SK-N-SH treated with all-trans-retinoic acid at 6 μM for 48 hours (cell line): ENCODE results near the gene PRUNE2.

Source experiments
- ATAC-seq: fragments of 200-7000 bp; cut with Tn5 transposase; 3 replicates; pipeline ENCODE4 v1.9.1; 2020; ENCODE audit warnings: mild to moderate bottlenecking, moderate library complexity
- ARNTL ChIP-seq: fragments of 450-650 bp; formaldehyde crosslinking; IDR thresholded peaks from 2 replicates; pipeline ENCODE4 v1.5.0; 2020; ENCODE audit warnings: low read depth, mild to moderate bottlenecking, moderate library complexity, borderline replicate concordance
- BACH2 ChIP-seq: fragments of 250-450 bp; sonication (Bioruptor Pico); IDR thresholded peaks from 2 replicates; pipeline ENCODE4 v1.9.0; 2021; ENCODE audit warnings: mild to moderate bottlenecking, borderline replicate concordance
- CSDC2 ChIP-seq: fragments of 250-450 bp; sonication (Bioruptor Pico); IDR thresholded peaks from 2 replicates; pipeline ENCODE4 v1.5.0; 2020; ENCODE audit warnings: mild to moderate bottlenecking, moderate library complexity
- ESRRG ChIP-seq: fragments of 250-450 bp; sonication (Bioruptor Pico); IDR thresholded peaks from 2 replicates; pipeline ENCODE4 v1.6.1; 2021; ENCODE audit warnings: mild to moderate bottlenecking
- GLIS3 ChIP-seq: fragments of 250-450 bp; sonication (Bioruptor Pico); IDR thresholded peaks from 2 replicates; pipeline ENCODE4 v1.5.0; 2020; ENCODE audit warnings: mild to moderate bottlenecking, moderate library complexity
- PPARA ChIP-seq: fragments of 250-450 bp; sonication (Bioruptor Pico); IDR thresholded peaks from 2 replicates; pipeline ENCODE4 v1.5.0; 2020; ENCODE audit warnings: mild to moderate bottlenecking, borderline replicate concordance
- TCF4 ChIP-seq: fragments of 250-450 bp; sonication (Bioruptor Pico); IDR thresholded peaks from 2 replicates; pipeline ENCODE4 v1.8.0; 2021; ENCODE audit warnings: mild to moderate bottlenecking, moderate library complexity, borderline replicate concordance
- ZC3H10 ChIP-seq: fragments of 250-450 bp; sonication (Bioruptor Pico); IDR thresholded peaks from 2 replicates; pipeline ENCODE4 v1.5.1; 2021; ENCODE audit warnings: mild to moderate bottlenecking, moderate library complexity
- ZFP3 ChIP-seq: fragments of 250-450 bp; sonication (Bioruptor Pico); IDR thresholded peaks from 2 replicates; pipeline ENCODE4 v1.5.0; 2020; ENCODE audit warnings: mild to moderate bottlenecking, moderate library complexity
- ZFP30 ChIP-seq: fragments of 450-650 bp; formaldehyde crosslinking; IDR thresholded peaks from 2 replicates; pipeline ENCODE4 v1.5.0; 2022; ENCODE audit warnings: mild to moderate bottlenecking, moderate library complexity
- ZNF565 ChIP-seq: fragments of 450-650 bp; formaldehyde crosslinking; conservative IDR thresholded peaks from 2 replicates; pipeline ENCODE4 v1.5.0; 2020; ENCODE audit warnings: low read depth, mild to moderate bottlenecking, moderate library complexity
- ZNF8 ChIP-seq: fragments of 450-650 bp; formaldehyde crosslinking; IDR thresholded peaks from 2 replicates; pipeline ENCODE4 v1.5.0; 2020; ENCODE audit warnings: mild to moderate bottlenecking, moderate library complexity
- TF ChIP-seq, protein P1 (sequence below): fragments of 250-450 bp; sonication (Bioruptor Pico); IDR thresholded peaks from 2 replicates; pipeline ENCODE4 v1.5.1; 2020; ENCODE audit warnings: low read depth, mild to moderate bottlenecking, moderate library complexity
- TF ChIP-seq, protein P2 (sequence below): fragments of 250-450 bp; sonication (Bioruptor Pico); IDR thresholded peaks from 2 replicates; pipeline ENCODE4 v1.5.1; 2021; ENCODE audit warnings: mild to moderate bottlenecking, moderate library complexity
- TF ChIP-seq, protein P3 (sequence below): fragments of 250-450 bp; sonication (Bioruptor Pico); IDR thresholded peaks from 2 replicates; pipeline ENCODE4 v1.8.0; 2021; ENCODE audit warnings: low read depth, mild to moderate bottlenecking, moderate library complexity, borderline replicate concordance
- TF ChIP-seq, protein P4 (sequence below): fragments of 250-450 bp; sonication (Bioruptor Pico); IDR thresholded peaks from 2 replicates; pipeline ENCODE4 v1.5.0; 2020; ENCODE audit warnings: mild to moderate bottlenecking, moderate library complexity
- TF ChIP-seq, protein P5 (sequence below): fragments of 250-450 bp; sonication (Bioruptor Pico); IDR thresholded peaks from 2 replicates; pipeline ENCODE4 v1.8.0; 2020; ENCODE audit warnings: mild to moderate bottlenecking, moderate library complexity, borderline replicate concordance

Gene PRUNE2

DNA sequence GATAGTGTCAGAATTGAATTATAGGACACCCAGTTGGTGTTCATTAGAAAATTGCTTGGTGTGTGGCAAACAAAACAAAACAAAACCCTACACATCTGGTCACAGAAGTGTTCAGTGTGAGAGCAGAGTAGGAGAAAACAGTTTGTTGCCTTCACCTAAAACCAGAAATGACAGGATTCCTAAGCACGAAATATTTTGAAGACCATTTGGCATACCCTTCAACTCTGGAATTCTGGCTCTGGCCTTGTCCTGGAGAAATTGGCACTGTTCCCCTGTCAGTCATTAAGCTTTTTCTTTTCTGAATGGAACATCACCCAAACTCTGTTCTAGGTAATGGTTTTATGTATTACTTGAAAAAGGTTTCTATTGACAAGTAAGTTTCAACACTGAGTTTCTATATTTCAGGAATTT is 251.9 kb downstream of the PRUNE2 start:
- peak; percentile 14; the same call in 2 of the 3 replicates for ATAC-seq
- TF ChIP-seq ZC3H10 (no peak), ZFP3 (CRISPR knock-in tag) (no peak), GLIS3 (CRISPR knock-in tag) (no peak), TCF4 (no peak), ESRRG (CRISPR knock-in tag) (no peak), ZNF565 (CRISPR knock-in tag) (no peak), ARNTL (no peak), ZFP30 (CRISPR knock-in tag) (no peak)
- TF ChIP-seq, protein P1, sequence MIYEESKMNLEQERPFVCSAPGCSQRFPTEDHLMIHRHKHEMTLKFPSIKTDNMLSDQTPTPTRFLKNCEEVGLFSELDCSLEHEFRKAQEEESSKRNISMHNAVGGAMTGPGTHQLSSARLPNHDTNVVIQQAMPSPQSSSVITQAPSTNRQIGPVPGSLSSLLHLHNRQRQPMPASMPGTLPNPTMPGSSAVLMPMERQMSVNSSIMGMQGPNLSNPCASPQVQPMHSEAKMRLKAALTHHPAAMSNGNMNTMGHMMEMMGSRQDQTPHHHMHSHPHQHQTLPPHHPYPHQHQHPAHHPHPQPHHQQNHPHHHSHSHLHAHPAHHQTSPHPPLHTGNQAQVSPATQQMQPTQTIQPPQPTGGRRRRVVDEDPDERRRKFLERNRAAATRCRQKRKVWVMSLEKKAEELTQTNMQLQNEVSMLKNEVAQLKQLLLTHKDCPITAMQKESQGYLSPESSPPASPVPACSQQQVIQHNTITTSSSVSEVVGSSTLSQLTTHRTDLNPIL (CRISPR knock-in tag), result no peak
- TF ChIP-seq, protein P2, sequence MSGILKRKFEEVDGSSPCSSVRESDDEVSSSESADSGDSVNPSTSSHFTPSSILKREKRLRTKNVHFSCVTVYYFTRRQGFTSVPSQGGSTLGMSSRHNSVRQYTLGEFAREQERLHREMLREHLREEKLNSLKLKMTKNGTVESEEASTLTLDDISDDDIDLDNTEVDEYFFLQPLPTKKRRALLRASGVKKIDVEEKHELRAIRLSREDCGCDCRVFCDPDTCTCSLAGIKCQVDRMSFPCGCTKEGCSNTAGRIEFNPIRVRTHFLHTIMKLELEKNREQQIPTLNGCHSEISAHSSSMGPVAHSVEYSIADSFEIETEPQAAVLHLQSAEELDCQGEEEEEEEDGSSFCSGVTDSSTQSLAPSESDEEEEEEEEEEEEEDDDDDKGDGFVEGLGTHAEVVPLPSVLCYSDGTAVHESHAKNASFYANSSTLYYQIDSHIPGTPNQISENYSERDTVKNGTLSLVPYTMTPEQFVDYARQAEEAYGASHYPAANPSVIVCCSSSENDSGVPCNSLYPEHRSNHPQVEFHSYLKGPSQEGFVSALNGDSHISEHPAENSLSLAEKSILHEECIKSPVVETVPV (CRISPR knock-in tag), result no peak
- TF ChIP-seq, protein P3, sequence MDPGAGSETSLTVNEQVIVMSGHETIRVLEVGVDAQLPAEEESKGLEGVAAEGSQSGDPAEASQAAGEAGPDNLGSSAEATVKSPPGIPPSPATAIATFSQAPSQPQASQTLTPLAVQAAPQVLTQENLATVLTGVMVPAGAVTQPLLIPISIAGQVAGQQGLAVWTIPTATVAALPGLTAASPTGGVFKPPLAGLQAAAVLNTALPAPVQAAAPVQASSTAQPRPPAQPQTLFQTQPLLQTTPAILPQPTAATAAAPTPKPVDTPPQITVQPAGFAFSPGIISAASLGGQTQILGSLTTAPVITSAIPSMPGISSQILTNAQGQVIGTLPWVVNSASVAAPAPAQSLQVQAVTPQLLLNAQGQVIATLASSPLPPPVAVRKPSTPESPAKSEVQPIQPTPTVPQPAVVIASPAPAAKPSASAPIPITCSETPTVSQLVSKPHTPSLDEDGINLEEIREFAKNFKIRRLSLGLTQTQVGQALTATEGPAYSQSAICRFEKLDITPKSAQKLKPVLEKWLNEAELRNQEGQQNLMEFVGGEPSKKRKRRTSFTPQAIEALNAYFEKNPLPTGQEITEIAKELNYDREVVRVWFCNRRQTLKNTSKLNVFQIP (CRISPR knock-in tag), result no peak
- TF ChIP-seq, protein P4, sequence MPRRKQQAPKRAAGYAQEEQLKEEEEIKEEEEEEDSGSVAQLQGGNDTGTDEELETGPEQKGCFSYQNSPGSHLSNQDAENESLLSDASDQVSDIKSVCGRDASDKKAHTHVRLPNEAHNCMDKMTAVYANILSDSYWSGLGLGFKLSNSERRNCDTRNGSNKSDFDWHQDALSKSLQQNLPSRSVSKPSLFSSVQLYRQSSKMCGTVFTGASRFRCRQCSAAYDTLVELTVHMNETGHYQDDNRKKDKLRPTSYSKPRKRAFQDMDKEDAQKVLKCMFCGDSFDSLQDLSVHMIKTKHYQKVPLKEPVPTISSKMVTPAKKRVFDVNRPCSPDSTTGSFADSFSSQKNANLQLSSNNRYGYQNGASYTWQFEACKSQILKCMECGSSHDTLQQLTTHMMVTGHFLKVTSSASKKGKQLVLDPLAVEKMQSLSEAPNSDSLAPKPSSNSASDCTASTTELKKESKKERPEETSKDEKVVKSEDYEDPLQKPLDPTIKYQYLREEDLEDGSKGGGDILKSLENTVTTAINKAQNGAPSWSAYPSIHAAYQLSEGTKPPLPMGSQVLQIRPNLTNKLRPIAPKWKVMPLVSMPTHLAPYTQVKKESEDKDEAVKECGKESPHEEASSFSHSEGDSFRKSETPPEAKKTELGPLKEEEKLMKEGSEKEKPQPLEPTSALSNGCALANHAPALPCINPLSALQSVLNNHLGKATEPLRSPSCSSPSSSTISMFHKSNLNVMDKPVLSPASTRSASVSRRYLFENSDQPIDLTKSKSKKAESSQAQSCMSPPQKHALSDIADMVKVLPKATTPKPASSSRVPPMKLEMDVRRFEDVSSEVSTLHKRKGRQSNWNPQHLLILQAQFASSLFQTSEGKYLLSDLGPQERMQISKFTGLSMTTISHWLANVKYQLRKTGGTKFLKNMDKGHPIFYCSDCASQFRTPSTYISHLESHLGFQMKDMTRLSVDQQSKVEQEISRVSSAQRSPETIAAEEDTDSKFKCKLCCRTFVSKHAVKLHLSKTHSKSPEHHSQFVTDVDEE (CRISPR knock-in tag), result no peak
- TF ChIP-seq, protein P5, sequence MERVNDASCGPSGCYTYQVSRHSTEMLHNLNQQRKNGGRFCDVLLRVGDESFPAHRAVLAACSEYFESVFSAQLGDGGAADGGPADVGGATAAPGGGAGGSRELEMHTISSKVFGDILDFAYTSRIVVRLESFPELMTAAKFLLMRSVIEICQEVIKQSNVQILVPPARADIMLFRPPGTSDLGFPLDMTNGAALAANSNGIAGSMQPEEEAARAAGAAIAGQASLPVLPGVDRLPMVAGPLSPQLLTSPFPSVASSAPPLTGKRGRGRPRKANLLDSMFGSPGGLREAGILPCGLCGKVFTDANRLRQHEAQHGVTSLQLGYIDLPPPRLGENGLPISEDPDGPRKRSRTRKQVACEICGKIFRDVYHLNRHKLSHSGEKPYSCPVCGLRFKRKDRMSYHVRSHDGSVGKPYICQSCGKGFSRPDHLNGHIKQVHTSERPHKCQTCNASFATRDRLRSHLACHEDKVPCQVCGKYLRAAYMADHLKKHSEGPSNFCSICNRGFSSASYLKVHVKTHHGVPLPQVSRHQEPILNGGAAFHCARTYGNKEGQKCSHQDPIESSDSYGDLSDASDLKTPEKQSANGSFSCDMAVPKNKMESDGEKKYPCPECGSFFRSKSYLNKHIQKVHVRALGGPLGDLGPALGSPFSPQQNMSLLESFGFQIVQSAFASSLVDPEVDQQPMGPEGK, result no peak

DNA sequence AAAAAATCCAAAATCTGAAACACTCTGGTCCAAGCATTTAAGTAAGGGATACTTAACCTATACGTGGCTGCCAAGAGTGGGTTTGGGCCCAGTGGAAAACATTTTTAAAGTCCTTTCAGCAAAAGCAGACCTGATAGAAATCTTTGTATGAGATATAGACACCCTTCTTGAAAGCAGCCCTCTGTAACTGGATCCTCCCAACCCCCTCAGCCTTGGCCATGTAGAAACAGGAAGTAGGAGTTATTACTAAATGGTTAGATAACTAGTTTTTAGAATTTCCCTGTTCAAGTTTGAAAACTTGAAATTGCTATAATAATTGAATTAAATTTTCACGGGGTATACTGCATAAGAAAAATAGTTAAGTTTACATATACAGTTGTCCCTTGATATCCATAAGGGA is 253.0 kb downstream of the PRUNE2 start:
- no peak for ATAC-seq
- no peak for TF ChIP-seq ZC3H10
- TF ChIP-seq PPARA, result no peak
- TF ChIP-seq ZNF8 (CRISPR knock-in tag), result no peak
- TF ChIP-seq CSDC2 (CRISPR knock-in tag), result no peak
- no peak for TF ChIP-seq ESRRG (CRISPR knock-in tag)
- TF ChIP-seq TCF4, result no peak
- TF ChIP-seq ZFP30 (CRISPR knock-in tag), result no peak
- TF ChIP-seq, protein P4 (CRISPR knock-in tag), result no peak
- no peak for TF ChIP-seq BACH2 (CRISPR knock-in tag)
- TF ChIP-seq, protein P5, result no peak
- no peak for TF ChIP-seq ZNF565 (CRISPR knock-in tag)
- TF ChIP-seq GLIS3 (CRISPR knock-in tag), result no peak
- TF ChIP-seq, all 23 proteins: peak for 0
